CD14-positive monocyte (primary cell): ENCODE data around the gene TSGA10IP. TPM values are rescaled to one million over a fixed set of nuclear protein-coding genes. Genes with fewer than 3 reads are reported as not detected.

Experiments
- DNase-seq, 3 donors: peaks; one replicate each; pipeline ENCODE4 v3.0.0-alpha.2; 2011 to 2022
- H2AFZ ChIP-seq: 2 replicates; pipeline ENCODE4 v1.6.0; 2012; ENCODE audit warnings: mild to moderate bottlenecking, low read depth, low read length, inconsistent platforms; ENCODE audit not compliant: insufficient read depth, poor library complexity, severe bottlenecking
- H3K27ac ChIP-seq, 2 donors: 1 replicate in 1 of 2; 2 replicates in 1 of 2; pipeline ENCODE4 v1.5.1; 2012 to 2013; ENCODE audit warnings: low read length in 2 of 2, control low read depth in 1 of 2, inconsistent platforms in 1 of 2, low read depth in 1 of 2, mild to moderate bottlenecking in 1 of 2
- H3K27me3 ChIP-seq, 2 donors: one replicate each; pipeline versions ENCODE4 v1.6.0 to v1.6.1; 2011 to 2013; ENCODE audit warnings: low read length in 2 of 2; ENCODE audit not compliant: control insufficient read depth in 2 of 2, insufficient read depth in 2 of 2
- H3K36me3 ChIP-seq, 2 donors: replicated peaks in 1 of 2; 1 replicate in 1 of 2; 2 replicates in 1 of 2; pipeline versions ENCODE4 v1.5.1 to v1.6.1; 2012 to 2013; ENCODE audit warnings: low read length in 2 of 2, control low read depth in 1 of 2, inconsistent platforms in 1 of 2, mild to moderate bottlenecking in 1 of 2; ENCODE audit not compliant: insufficient read depth in 2 of 2, control insufficient read depth in 1 of 2
- H3K4me1 ChIP-seq, 2 donors: 1 replicate in 1 of 2; 2 replicates in 1 of 2; pipeline versions ENCODE4 v1.5.1 to v1.6.1; 2012 to 2013; ENCODE audit warnings: low read length in 2 of 2, control low read depth in 1 of 2, inconsistent platforms in 1 of 2, mild to moderate bottlenecking in 1 of 2, moderate library complexity in 1 of 2; ENCODE audit not compliant: insufficient read depth in 2 of 2, control insufficient read depth in 1 of 2
- H3K4me2 ChIP-seq: replicated peaks from 2 replicates; pipeline ENCODE3; 2012; ENCODE audit warnings: low read length, moderate library complexity, mild to moderate bottlenecking; ENCODE audit not compliant: poor library complexity, severe bottlenecking; ENCODE audit errors: extremely low read depth
- H3K4me3 ChIP-seq, 3 experiments: fragments of 200-600 bp in 1 of 3; sonication (generic) in 1 of 3; replicated peaks in 1 of 3; 1 replicate in 2 of 3; 2 replicates in 1 of 3; pipeline ENCODE4 v1.5.1; 2011 to 2013; ENCODE audit warnings: low read length in 3 of 3, mild to moderate bottlenecking in 3 of 3, control low read depth in 2 of 3, low read depth in 2 of 3, inconsistent platforms in 1 of 3, moderate library complexity in 1 of 3
- H3K79me2 ChIP-seq: 2 replicates; pipeline ENCODE4 v1.6.0; 2012; ENCODE audit warnings: mild to moderate bottlenecking, control low read depth, inconsistent platforms, low read length, moderate library complexity; ENCODE audit not compliant: insufficient read depth
- H3K9ac ChIP-seq: 2 replicates; pipeline ENCODE4 v1.6.0; 2017; ENCODE audit warnings: low read length, mild to moderate bottlenecking; ENCODE audit not compliant: insufficient read depth, poor library complexity, severe bottlenecking
- H3K9me3 ChIP-seq, 2 donors: replicated peaks in 1 of 2; 1 replicate in 1 of 2; 2 replicates in 1 of 2; pipeline versions ENCODE4 v1.5.1 to v1.6.1; 2012 to 2013; ENCODE audit warnings: low read length in 2 of 2, control low read depth in 1 of 2; ENCODE audit not compliant: control insufficient read depth in 1 of 2, insufficient read depth in 1 of 2
- H4K20me1 ChIP-seq: 2 replicates; pipeline ENCODE4 v1.6.0; 2012; ENCODE audit warnings: mild to moderate bottlenecking, low read length, control low read depth, moderate library complexity; ENCODE audit not compliant: insufficient read depth
- H3K27ac Mint-ChIP-seq, 7 donors: one replicate each; pipeline ENCODE4 v1.8.0; 2020; ENCODE audit warnings: mild to moderate bottlenecking in 7 of 7, mixed read lengths in 7 of 7, moderate library complexity in 6 of 7, inconsistent platforms in 2 of 7
- H3K27me3 Mint-ChIP-seq, 3 donors: one replicate each; pipeline ENCODE4 v1.8.0; 2021 to 2022; ENCODE audit warnings: low read depth in 3 of 3, mild to moderate bottlenecking in 3 of 3, mixed read lengths in 3 of 3, moderate library complexity in 3 of 3, inconsistent platforms in 1 of 3
- H3K36me3 Mint-ChIP-seq, 2 donors: one replicate each; pipeline ENCODE4 v1.8.0; 2020; ENCODE audit warnings: mixed read lengths in 2 of 2, inconsistent platforms in 1 of 2, mild to moderate bottlenecking in 1 of 2
- H3K4me1 Mint-ChIP-seq: one replicate; pipeline ENCODE4 v1.8.0; 2020; ENCODE audit warnings: mild to moderate bottlenecking, mixed read lengths
- H3K4me3 Mint-ChIP-seq, 2 donors: one replicate each; pipeline ENCODE4 v1.8.0; 2020; ENCODE audit warnings: mild to moderate bottlenecking in 2 of 2, mixed read lengths in 2 of 2, moderate library complexity in 1 of 2
- H3K9me3 Mint-ChIP-seq, 7 donors: one replicate each; pipeline ENCODE4 v1.8.0; 2020 to 2022; ENCODE audit warnings: mixed read lengths in 7 of 7, mild to moderate bottlenecking in 6 of 7, moderate library complexity in 6 of 7, inconsistent platforms in 2 of 7
- WGBS: methylation state at CpG from one replicate; pipeline ENCODE4 v1.1.5; 2013; ENCODE audit warnings: missing lambda C conversion rate; ENCODE audit not compliant: insufficient coverage; 5-methylcytosine and 5-hydroxymethylcytosine counted together
- intact Hi-C, 2 donors: fragments of 100-400 bp; cut with micrococcal nuclease; formaldehyde crosslinking; loops; one replicate each; pipeline versions ENCODE4 v1.15.0 to v1.15.1; 2023
- polyA minus RNA-seq: library from RNA; depleted of rRNA, polyadenylated mRNA; stranded (reverse); fragments of >200 nt; gene quantifications from 2 replicates; pipeline ENCODE4 v1.2.3, GENCODE V29; 2012
- polyA plus RNA-seq, 3 donors: library from polyadenylated mRNA; depleted of rRNA in 1 of 3; unstranded in 2 of 3; stranded (reverse) in 1 of 3; fragments of 300-500 nt in 2 of 3; fragments of >200 nt in 1 of 3; fragmentation: Illumina TruSeq in 2 of 3; gene quantifications; 1 replicate in 2 of 3; 2 replicates in 1 of 3; pipeline ENCODE4 v1.2.3, GENCODE V29; 2012 to 2021
- total RNA-seq, 12 experiments: library from RNA in 1 of 12; stranded (reverse) in 1 of 12; fragments of 120-200 nt in 1 of 12; gene quantifications; one replicate each; pipeline ENCODE4 v1.2.4 and lab custom pipeline; 2013 to 2026; ENCODE audit warnings: mixed read lengths in 6 of 12, inconsistent platforms in 1 of 12
- TF ChIP-seq, protein P1 (sequence below): fragments of 200-600 bp; IDR thresholded peaks from one replicate; pipeline ENCODE4 v1.8.0; 2022; ENCODE audit warnings: antibody characterized with exemption, mild to moderate bottlenecking

Gene TSGA10IP
- 0.52 TPM for total RNA-seq (2013)
- polyA plus RNA-seq (under 1 TPM in 2 of 3 donors, not detected in 1; 0.67 to 0.71 TPM), polyA minus RNA-seq (0.96 TPM in 1 of 2 replicates, not detected in the other), total RNA-seq (lab: John Stamatoyannopoulos, UW) (0 to 0.75 (median 0.08) reads per million in 11 experiments)

DNA sequence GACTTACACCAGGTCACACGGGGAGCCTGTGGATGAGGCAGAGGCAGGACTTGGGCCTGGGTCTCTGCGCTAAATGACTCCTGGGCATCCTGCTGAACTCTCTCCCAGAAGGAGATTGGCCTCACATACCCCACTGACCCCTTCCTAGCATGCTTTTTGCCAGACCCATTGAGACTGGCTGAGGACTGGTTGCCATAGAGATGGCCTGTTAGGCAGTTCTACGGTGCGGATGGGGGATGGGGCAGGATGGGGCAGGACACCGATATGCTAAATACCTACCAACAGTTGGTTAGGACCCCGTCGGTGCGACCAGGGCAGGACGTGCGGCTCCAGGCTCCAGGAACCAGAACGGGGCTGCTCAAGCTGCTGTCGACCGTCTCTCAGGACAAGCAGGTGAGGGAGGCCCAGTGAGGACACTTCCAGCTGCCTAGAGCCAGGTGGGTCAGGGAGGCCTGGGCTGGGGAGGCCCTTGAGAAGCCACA is at the start of gene TSGA10IP:
TSS of gene TSGA10IP (plus strand) at position 51 of the 482 bp plus-strand sequence. CDS start at position 247, 196 bp downstream.
- H3K4me3 ChIP-seq, result no peak within 1 kb of the TSS
- peaks cover 22% of the 10 kb centered on the region in 2 donors for H3K4me1 ChIP-seq
- no peaks in the 10 kb centered on the region for H3K36me3 Mint-ChIP-seq
- TF ChIP-seq, protein P1, sequence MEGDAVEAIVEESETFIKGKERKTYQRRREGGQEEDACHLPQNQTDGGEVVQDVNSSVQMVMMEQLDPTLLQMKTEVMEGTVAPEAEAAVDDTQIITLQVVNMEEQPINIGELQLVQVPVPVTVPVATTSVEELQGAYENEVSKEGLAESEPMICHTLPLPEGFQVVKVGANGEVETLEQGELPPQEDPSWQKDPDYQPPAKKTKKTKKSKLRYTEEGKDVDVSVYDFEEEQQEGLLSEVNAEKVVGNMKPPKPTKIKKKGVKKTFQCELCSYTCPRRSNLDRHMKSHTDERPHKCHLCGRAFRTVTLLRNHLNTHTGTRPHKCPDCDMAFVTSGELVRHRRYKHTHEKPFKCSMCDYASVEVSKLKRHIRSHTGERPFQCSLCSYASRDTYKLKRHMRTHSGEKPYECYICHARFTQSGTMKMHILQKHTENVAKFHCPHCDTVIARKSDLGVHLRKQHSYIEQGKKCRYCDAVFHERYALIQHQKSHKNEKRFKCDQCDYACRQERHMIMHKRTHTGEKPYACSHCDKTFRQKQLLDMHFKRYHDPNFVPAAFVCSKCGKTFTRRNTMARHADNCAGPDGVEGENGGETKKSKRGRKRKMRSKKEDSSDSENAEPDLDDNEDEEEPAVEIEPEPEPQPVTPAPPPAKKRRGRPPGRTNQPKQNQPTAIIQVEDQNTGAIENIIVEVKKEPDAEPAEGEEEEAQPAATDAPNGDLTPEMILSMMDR, result no peak
- no peak within 1 kb of the TSS for H3K9ac ChIP-seq
- H3K27me3 ChIP-seq, result no peaks in the 10 kb centered on the region
- H3K79me2 ChIP-seq, result no peaks in the 10 kb centered on the region
- H3K27ac Mint-ChIP-seq, result peak within 1 kb of the TSS in 2 of 7 donors; percentile 14 to 76
- intact Hi-C loops, result no loop called here
- 89% methylated on average over 8 of the region's 13 CpGs for WGBS
- H3K4me1 Mint-ChIP-seq, result peaks cover 23% of the 10 kb centered on the region
- peaks cover 6 to 8% (median 8%) of the 10 kb centered on the region in 3 donors for H3K27me3 Mint-ChIP-seq
- H2AFZ ChIP-seq, result no peak within 1 kb of the TSS
- no peaks in the 10 kb centered on the region for H4K20me1 ChIP-seq
- no peaks in the 10 kb centered on the region for H3K9me3 ChIP-seq
- no peak within 1 kb of the TSS for H3K4me3 Mint-ChIP-seq
- no peaks in the 10 kb centered on the region for H3K36me3 ChIP-seq
- DNase-seq, result no peak
- H3K4me2 ChIP-seq, result no peak within 1 kb of the TSS
- no peak within 1 kb of the TSS for H3K27ac ChIP-seq
- peaks cover 0 to 4% (median 0%) of the 10 kb centered on the region in 7 donors for H3K9me3 Mint-ChIP-seq

DNA sequence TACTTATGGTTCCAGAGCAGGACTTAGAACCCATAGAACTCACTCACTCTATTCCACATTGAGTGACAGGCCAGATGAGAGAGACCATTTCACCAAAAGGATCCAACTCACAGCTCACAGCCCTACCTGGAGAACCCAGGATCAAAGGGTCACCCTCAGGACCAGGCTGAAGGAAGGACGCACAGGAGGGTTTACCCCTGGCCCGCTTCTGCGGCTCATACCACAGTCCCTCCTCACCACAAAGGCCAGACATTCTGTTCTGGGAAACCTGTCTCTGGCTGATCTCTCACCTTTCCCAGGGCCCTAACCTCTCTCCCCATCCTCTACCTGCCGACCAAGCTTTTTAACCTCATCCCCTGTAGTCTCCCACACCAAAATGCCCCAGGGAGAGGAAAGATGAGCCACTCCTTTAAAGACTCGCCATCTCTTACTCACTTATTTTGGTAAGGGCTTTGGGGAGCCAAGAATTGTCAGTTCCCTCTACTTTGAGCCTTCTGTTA is 49.7 kb upstream of the TSGA10IP start:
- H3K27me3 ChIP-seq, result no peaks in the 10 kb centered on the region
- Mint-ChIP-seq H3K9me3 (no peaks in the 10 kb centered on the region), H3K4me1 (peaks cover 40% of the 10 kb centered on the region), H3K27ac (no peak overlapping the region), H3K27me3 (no peaks in the 10 kb centered on the region), H3K4me3 (no peak overlapping the region), H3K36me3 (peaks cover 16 to 19% of the 10 kb centered on the region in 2 donors)
- peaks cover 12% of the 10 kb centered on the region for H4K20me1 ChIP-seq
- no peak overlapping the region for H3K4me2 ChIP-seq
- no peak overlapping the region for H3K4me3 ChIP-seq
- peaks cover 40% of the 10 kb centered on the region for H3K79me2 ChIP-seq
- peaks cover 0 to 5% of the 10 kb centered on the region in 2 donors for H3K36me3 ChIP-seq
- TF ChIP-seq, protein P1, result no peak
- H3K4me1 ChIP-seq, result peaks cover 57 to 66% of the 10 kb centered on the region in 2 donors
- H3K9me3 ChIP-seq, result no peaks in the 10 kb centered on the region
- WGBS, result 100% methylated on average over 3 of the region's 5 CpGs
- DNase-seq, result no peak
- no peak overlapping the region for H3K9ac ChIP-seq
- H3K27ac ChIP-seq, result no peak overlapping the region
- intact Hi-C loops, result no loop called here
- no peak overlapping the region for H2AFZ ChIP-seq
